ENCODE results near the gene NFKBIZ.

Gene NFKBIZ, protein sequence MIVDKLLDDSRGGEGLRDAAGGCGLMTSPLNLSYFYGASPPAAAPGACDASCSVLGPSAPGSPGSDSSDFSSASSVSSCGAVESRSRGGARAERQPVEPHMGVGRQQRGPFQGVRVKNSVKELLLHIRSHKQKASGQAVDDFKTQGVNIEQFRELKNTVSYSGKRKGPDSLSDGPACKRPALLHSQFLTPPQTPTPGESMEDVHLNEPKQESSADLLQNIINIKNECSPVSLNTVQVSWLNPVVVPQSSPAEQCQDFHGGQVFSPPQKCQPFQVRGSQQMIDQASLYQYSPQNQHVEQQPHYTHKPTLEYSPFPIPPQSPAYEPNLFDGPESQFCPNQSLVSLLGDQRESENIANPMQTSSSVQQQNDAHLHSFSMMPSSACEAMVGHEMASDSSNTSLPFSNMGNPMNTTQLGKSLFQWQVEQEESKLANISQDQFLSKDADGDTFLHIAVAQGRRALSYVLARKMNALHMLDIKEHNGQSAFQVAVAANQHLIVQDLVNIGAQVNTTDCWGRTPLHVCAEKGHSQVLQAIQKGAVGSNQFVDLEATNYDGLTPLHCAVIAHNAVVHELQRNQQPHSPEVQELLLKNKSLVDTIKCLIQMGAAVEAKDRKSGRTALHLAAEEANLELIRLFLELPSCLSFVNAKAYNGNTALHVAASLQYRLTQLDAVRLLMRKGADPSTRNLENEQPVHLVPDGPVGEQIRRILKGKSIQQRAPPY

DNA sequence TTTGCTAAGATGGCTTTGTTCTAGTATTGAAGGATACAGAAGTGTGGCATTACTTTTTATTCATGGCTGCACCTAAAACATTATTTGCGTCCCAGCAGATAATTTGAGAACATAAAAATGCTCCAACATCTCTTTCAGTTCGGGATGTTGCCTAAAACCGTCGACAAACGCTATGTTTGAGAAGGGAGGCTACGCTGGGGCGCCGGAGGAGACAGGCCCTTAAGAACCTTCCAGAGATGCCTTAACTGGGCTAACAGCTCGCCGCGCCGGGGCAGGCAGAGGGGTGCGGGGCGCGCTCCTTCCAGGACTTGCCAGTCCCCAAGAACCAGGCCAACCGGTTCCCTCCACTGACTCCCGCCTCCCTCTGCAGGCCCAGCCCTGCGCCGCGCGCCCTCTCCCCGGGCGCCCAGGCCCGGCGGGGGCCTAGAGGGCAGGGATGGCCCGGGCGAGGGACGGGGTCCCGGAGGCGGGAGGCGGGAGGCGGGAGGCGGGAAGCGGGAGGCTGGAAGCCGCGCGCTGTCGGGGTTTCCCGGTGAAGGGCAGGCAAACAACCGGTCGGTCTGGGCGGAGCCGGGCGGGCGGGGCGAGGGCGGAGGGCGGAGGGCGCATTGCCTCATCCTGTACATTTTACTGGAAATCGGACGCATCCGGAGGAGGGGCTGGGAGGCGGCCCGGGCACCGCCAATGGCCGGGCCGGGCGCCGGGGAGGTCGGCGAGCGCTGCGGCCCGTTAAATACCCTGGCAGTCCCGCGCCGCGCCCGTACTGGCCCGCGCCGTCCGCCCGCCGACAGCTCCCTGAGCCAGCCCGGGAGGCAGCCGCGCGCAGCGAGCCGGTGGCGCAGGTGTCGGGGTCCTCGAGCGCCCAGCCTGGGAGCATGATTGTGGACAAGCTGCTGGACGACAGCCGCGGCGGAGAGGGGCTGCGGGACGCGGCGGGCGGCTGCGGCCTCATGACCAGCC lies at the start of gene NFKBIZ:
Gene NFKBIZ, plus strand, starts transcription at position 761 of the 960 bp plus-strand sequence. Its CDS starts 115 bp downstream, at position 876.
- Histone ChIP-seq H3K9me3 (ENCODE audit: control insufficient read depth in 2 of 2, low read length in 2 of 2) (no peaks in the 10 kb centered on the region), H3K36me3 (ENCODE audit: control insufficient read depth in 2 of 2, insufficient read depth in 2 of 2, low read length in 2 of 2) (peaks cover 18 to 22% of the 10 kb centered on the region in 2 donors), H3K9ac (ENCODE audit: low read depth in 1 of 2, low read length in 2 of 2) (peak within 1 kb of the TSS; percentile 83 to 98), H3K27ac (ENCODE audit: low read depth in 2 of 2, low read length in 2 of 2) (peak within 1 kb of the TSS; percentile 96 to 97), H3K27me3 (ENCODE audit: control insufficient read depth in 2 of 2, insufficient read depth in 2 of 2, low read length in 2 of 2) (no peaks in the 10 kb centered on the region), H3K4me1 (ENCODE audit: control insufficient read depth in 2 of 2, insufficient read depth in 2 of 2, low read length in 2 of 2) (peaks cover 29 to 37% of the 10 kb centered on the region in 2 donors), H3K4me3 (ENCODE audit: low read length in 2 of 2) (peak within 1 kb of the TSS; percentile 94)

- H3K27me3 ChIP-seq (ENCODE audit: control insufficient read depth in 2 of 2, insufficient read depth in 2 of 2, low read length in 2 of 2): no peaks in the 10 kb centered on the region
- H3K9me3 ChIP-seq (ENCODE audit: control insufficient read depth in 2 of 2, low read length in 2 of 2): no peaks in the 10 kb centered on the region
- H3K9ac ChIP-seq (ENCODE audit: low read depth in 1 of 2, low read length in 2 of 2): no peak overlapping the region
- no peak overlapping the region for H3K4me3 ChIP-seq (ENCODE audit: low read length in 2 of 2)
- peaks cover 3 to 4% of the 10 kb centered on the region in 2 donors for H3K4me1 ChIP-seq (ENCODE audit: control insufficient read depth in 2 of 2, insufficient read depth in 2 of 2, low read length in 2 of 2)
- H3K36me3 ChIP-seq (ENCODE audit: control insufficient read depth in 2 of 2, insufficient read depth in 2 of 2, low read length in 2 of 2): peaks cover 0 to 6% of the 10 kb centered on the region in 2 donors
- no peak overlapping the region for H3K27ac ChIP-seq (ENCODE audit: low read depth in 2 of 2, low read length in 2 of 2)
Measured at GRCh38 chr3:101801174-101801573, 48.1 kb upstream of the NFKBIZ start.

DNA sequence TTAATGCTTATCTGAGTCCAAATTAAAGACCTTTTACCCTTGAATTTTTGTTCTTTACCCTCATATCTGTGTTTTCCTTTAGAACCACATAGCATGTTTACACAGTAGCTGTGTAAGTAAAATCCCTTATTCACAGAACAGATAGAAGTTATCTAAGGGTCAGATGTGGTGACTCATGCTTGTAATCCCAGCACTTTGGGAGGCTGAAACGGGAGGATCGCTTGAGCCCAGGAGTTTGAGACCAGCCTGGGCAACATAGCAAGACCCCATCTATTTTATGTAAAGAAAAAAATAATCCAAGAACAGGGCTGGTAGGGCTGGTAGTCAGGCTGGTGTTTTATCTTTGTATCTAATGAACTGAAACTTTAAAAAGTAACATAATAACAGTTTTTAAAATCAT lies 47.1 kb upstream of the NFKBIZ start:
- Histone ChIP-seq H3K9me3 (ENCODE audit: control insufficient read depth in 2 of 2, low read length in 2 of 2) (no peaks in the 10 kb centered on the region), H3K4me1 (ENCODE audit: control insufficient read depth in 2 of 2, insufficient read depth in 2 of 2, low read length in 2 of 2) (peaks cover 3 to 4% of the 10 kb centered on the region in 2 donors), H3K36me3 (ENCODE audit: control insufficient read depth in 2 of 2, insufficient read depth in 2 of 2, low read length in 2 of 2) (peaks cover 0 to 3% of the 10 kb centered on the region in 2 donors), H3K27ac (ENCODE audit: low read depth in 2 of 2, low read length in 2 of 2) (no peak overlapping the region), H3K4me3 (ENCODE audit: low read length in 2 of 2) (no peak overlapping the region), H3K27me3 (ENCODE audit: control insufficient read depth in 2 of 2, insufficient read depth in 2 of 2, low read length in 2 of 2) (no peaks in the 10 kb centered on the region), H3K9ac (ENCODE audit: low read depth in 1 of 2, low read length in 2 of 2) (no peak overlapping the region)

DNA sequence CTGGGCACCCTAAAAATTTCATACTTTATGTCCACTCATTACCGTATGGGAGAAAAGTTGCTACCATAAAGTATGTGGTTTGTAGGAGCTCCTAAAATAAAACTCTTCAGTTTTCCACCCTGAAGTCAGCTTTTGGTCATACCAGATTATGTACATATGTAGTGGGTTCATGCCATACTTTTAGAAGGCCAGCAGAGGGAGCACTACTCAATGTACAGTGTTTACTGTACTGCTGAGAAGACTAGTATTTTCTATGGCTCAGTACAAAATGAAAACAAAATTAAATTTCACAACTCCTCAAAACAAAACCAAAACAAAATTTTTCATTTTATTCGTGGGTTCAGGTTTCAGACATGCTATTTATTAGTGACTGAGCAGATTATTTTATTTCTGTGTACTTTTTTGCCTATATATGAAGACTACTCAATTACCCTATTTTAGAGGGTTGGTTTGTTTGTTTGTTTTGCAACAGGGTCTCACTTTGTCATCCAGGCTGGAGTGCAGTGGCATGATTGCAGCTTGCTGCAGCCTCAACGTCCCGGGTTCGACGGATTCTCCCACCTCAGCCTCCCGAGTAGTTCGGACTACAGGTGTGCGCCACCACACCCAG lies 46.0 kb upstream of the NFKBIZ start:
- Histone ChIP-seq H3K36me3 (ENCODE audit: control insufficient read depth in 2 of 2, insufficient read depth in 2 of 2, low read length in 2 of 2) (peaks cover 0 to 3% of the 10 kb centered on the region in 2 donors), H3K9ac (ENCODE audit: low read depth in 1 of 2, low read length in 2 of 2) (no peak overlapping the region), H3K27ac (ENCODE audit: low read depth in 2 of 2, low read length in 2 of 2) (no peak overlapping the region), H3K9me3 (ENCODE audit: control insufficient read depth in 2 of 2, low read length in 2 of 2) (no peaks in the 10 kb centered on the region), H3K27me3 (ENCODE audit: control insufficient read depth in 2 of 2, insufficient read depth in 2 of 2, low read length in 2 of 2) (no peaks in the 10 kb centered on the region), H3K4me3 (ENCODE audit: low read length in 2 of 2) (no peak overlapping the region), H3K4me1 (ENCODE audit: control insufficient read depth in 2 of 2, insufficient read depth in 2 of 2, low read length in 2 of 2) (peaks cover 3 to 4% of the 10 kb centered on the region in 2 donors)

DNA sequence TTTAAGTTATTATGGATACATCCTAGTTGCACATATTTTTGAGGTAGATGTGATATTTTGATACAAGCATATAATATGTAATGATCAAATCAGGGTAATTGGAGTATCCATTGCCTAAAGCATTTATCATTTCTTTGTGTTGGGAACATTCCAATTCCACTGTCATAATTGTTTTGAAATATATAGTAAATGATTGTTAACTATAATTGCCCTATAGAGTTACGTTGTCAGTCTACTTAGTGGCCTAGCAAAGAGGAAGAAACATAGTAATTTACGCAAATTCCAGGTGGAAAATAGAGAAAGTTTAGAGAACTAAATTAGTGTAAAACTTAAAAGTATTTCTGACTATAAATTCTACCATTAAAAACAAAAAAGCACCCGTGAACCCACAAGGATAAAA lies 45.4 kb upstream of the NFKBIZ start:
- Histone ChIP-seq H3K9ac (ENCODE audit: low read depth in 1 of 2, low read length in 2 of 2) (no peak overlapping the region), H3K27me3 (ENCODE audit: control insufficient read depth in 2 of 2, insufficient read depth in 2 of 2, low read length in 2 of 2) (no peaks in the 10 kb centered on the region), H3K4me3 (ENCODE audit: low read length in 2 of 2) (no peak overlapping the region), H3K36me3 (ENCODE audit: control insufficient read depth in 2 of 2, insufficient read depth in 2 of 2, low read length in 2 of 2) (peaks cover 0 to 3% of the 10 kb centered on the region in 2 donors), H3K9me3 (ENCODE audit: control insufficient read depth in 2 of 2, low read length in 2 of 2) (no peaks in the 10 kb centered on the region), H3K27ac (ENCODE audit: low read depth in 2 of 2, low read length in 2 of 2) (no peak overlapping the region), H3K4me1 (ENCODE audit: control insufficient read depth in 2 of 2, insufficient read depth in 2 of 2, low read length in 2 of 2) (peaks cover 3 to 4% of the 10 kb centered on the region in 2 donors)

- H3K4me3 ChIP-seq (ENCODE audit: low read length in 2 of 2): no peak overlapping the region
- H3K4me1 ChIP-seq (ENCODE audit: control insufficient read depth in 2 of 2, insufficient read depth in 2 of 2, low read length in 2 of 2): peaks cover 6 to 7% of the 10 kb centered on the region in 2 donors
- no peaks in the 10 kb centered on the region for H3K9me3 ChIP-seq (ENCODE audit: control insufficient read depth in 2 of 2, low read length in 2 of 2)
- no peak overlapping the region for H3K27ac ChIP-seq (ENCODE audit: low read depth in 2 of 2, low read length in 2 of 2)
- no peak overlapping the region for H3K9ac ChIP-seq (ENCODE audit: low read depth in 1 of 2, low read length in 2 of 2)
- H3K36me3 ChIP-seq (ENCODE audit: control insufficient read depth in 2 of 2, insufficient read depth in 2 of 2, low read length in 2 of 2): peaks cover 0 to 3% of the 10 kb centered on the region in 2 donors
- no peaks in the 10 kb centered on the region for H3K27me3 ChIP-seq (ENCODE audit: control insufficient read depth in 2 of 2, insufficient read depth in 2 of 2, low read length in 2 of 2)
Measured at GRCh38 chr3:101806491-101806890, 42.8 kb upstream of the NFKBIZ start.

DNA sequence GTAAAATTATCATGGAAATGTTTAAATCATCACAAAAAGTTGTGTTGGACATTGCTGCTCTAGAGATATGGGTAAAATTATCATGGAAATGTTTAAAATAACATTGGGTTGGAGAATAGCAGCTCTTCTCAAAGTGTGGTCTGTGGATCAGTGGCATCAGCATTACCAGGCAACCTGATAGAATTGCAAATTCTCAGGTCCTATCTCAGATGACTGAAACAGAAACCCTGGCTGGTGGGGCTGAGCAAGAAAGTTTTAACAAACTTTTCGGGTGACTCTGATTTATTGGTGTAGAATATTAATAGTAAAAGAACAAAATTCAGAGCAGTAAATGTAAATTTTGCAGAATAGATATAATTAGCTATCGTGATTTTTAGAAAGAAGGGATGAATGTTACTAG lies 41.4 kb upstream of the NFKBIZ start:
- H3K9me3 ChIP-seq (ENCODE audit: control insufficient read depth in 2 of 2, low read length in 2 of 2): no peaks in the 10 kb centered on the region

DNA sequence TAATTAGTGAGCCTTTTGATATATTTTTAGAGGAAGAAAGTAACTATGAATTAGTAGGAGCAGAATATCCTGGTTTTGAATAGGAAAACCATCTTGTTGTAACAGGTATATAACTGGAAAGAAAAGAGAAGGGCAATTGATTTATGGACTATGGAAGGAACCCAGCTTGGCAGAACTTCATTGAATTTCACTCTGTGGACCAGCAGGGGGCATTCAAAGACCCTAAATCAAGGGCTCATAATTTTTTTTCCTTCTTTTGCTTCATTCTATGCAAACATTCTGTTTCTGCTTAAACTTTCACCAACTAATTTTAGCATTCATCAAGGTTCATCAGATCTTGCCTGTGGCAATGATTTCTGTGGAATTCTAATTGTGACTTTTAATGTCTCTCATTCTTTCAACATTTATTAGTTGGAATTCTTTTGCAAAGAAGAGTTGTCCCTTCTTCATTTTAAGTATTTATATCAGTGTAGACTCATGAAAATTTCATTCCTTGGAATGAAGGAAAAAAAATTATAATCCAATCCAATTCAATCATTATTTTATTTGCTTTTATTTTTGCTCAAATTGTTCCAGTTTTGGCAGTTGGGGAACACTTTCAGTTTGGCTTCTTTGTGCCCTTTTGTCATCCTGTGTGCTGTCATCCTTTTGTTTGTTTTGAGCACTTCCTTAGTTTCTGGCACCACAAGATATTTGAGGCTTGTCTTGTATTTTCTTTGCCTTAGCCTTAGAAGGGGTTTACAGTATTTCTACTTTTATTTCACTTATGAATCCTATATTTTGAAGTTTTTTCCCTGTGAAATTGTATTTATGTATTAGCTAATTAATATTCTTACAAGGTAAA lies 39.9 kb upstream of the NFKBIZ start:
- Histone ChIP-seq H3K9me3 (ENCODE audit: control insufficient read depth in 2 of 2, low read length in 2 of 2) (no peaks in the 10 kb centered on the region), H3K36me3 (ENCODE audit: control insufficient read depth in 2 of 2, insufficient read depth in 2 of 2, low read length in 2 of 2) (no peaks in the 10 kb centered on the region), H3K4me3 (ENCODE audit: low read length in 2 of 2) (no peak overlapping the region), H3K9ac (ENCODE audit: low read depth in 1 of 2, low read length in 2 of 2) (no peak overlapping the region), H3K27ac (ENCODE audit: low read depth in 2 of 2, low read length in 2 of 2) (no peak overlapping the region), H3K27me3 (ENCODE audit: control insufficient read depth in 2 of 2, insufficient read depth in 2 of 2, low read length in 2 of 2) (no peaks in the 10 kb centered on the region), H3K4me1 (ENCODE audit: control insufficient read depth in 2 of 2, insufficient read depth in 2 of 2, low read length in 2 of 2) (peaks cover 3 to 4% of the 10 kb centered on the region in 2 donors)

More for the DNA sequence above, 41.4 kb upstream of the NFKBIZ start:
- Histone ChIP-seq H3K27ac (ENCODE audit: low read depth in 2 of 2, low read length in 2 of 2) (no peak overlapping the region), H3K9ac (ENCODE audit: low read depth in 1 of 2, low read length in 2 of 2) (no peak overlapping the region), H3K36me3 (ENCODE audit: control insufficient read depth in 2 of 2, insufficient read depth in 2 of 2, low read length in 2 of 2) (peaks cover 0 to 3% of the 10 kb centered on the region in 2 donors), H3K4me1 (ENCODE audit: control insufficient read depth in 2 of 2, insufficient read depth in 2 of 2, low read length in 2 of 2) (peaks cover 6 to 7% of the 10 kb centered on the region in 2 donors), H3K27me3 (ENCODE audit: control insufficient read depth in 2 of 2, insufficient read depth in 2 of 2, low read length in 2 of 2) (no peaks in the 10 kb centered on the region), H3K4me3 (ENCODE audit: low read length in 2 of 2) (no peak overlapping the region)

DNA sequence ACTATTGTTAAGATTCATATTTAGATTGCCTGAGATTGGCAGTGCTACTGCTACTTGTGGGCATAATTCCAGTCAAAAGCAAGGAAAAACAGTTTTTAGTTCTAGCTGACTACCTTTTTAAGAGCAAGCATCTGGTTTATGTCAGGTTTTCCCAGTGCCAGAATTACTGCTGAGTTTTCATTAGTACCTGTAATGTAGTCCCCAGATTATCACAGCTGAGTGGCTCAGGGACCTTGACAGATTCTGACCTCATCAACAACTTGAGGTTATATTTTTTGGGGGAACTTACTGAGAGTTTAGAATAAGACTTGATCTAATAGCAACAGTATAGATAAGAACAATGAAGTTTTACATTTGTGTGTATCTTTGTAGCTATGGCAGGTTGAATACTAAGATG lies 39.3 kb upstream of the NFKBIZ start:
- no peak overlapping the region for H3K9ac ChIP-seq (ENCODE audit: low read depth in 1 of 2, low read length in 2 of 2)
- peaks cover 3 to 4% of the 10 kb centered on the region in 2 donors for H3K4me1 ChIP-seq (ENCODE audit: control insufficient read depth in 2 of 2, insufficient read depth in 2 of 2, low read length in 2 of 2)
- H3K36me3 ChIP-seq (ENCODE audit: control insufficient read depth in 2 of 2, insufficient read depth in 2 of 2, low read length in 2 of 2): no peaks in the 10 kb centered on the region
- H3K27ac ChIP-seq (ENCODE audit: low read depth in 2 of 2, low read length in 2 of 2): no peak overlapping the region
- H3K4me3 ChIP-seq (ENCODE audit: low read length in 2 of 2): no peak overlapping the region
- no peaks in the 10 kb centered on the region for H3K9me3 ChIP-seq (ENCODE audit: control insufficient read depth in 2 of 2, low read length in 2 of 2)
- no peaks in the 10 kb centered on the region for H3K27me3 ChIP-seq (ENCODE audit: control insufficient read depth in 2 of 2, insufficient read depth in 2 of 2, low read length in 2 of 2)

Data from mucosa of rectum (tissue), 2 donors.